ENCODE data around the gene SMAGP.

DNA sequence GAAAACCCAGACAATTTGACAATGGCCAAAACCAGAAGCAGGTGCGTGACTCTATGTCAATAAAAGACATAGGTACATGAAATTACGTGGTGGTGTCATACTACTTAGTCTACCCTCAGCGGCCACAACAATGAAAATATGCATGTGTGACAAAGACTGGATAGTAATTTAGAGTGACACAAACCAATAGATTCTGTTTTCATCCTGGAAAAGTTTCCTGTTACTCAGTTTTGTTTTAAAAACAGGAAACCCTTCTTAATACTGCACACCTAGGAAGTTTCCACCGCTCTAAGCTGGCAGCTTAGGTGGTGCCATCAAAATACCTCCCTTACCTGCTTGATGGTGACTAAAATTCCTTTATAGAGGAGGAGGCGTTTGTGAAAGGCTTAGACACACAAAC is 67.5 kb downstream of the SMAGP start:
- TF ChIP-seq, protein P1, sequence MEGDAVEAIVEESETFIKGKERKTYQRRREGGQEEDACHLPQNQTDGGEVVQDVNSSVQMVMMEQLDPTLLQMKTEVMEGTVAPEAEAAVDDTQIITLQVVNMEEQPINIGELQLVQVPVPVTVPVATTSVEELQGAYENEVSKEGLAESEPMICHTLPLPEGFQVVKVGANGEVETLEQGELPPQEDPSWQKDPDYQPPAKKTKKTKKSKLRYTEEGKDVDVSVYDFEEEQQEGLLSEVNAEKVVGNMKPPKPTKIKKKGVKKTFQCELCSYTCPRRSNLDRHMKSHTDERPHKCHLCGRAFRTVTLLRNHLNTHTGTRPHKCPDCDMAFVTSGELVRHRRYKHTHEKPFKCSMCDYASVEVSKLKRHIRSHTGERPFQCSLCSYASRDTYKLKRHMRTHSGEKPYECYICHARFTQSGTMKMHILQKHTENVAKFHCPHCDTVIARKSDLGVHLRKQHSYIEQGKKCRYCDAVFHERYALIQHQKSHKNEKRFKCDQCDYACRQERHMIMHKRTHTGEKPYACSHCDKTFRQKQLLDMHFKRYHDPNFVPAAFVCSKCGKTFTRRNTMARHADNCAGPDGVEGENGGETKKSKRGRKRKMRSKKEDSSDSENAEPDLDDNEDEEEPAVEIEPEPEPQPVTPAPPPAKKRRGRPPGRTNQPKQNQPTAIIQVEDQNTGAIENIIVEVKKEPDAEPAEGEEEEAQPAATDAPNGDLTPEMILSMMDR (IDR thresholded peaks at IDR 0.05; ENCODE audit: low read depth, low read length, missing input control) = no peak
- TF ChIP-seq JUND (IDR thresholded peaks at IDR 0.05) = no peak
- TF ChIP-seq, protein P2, sequence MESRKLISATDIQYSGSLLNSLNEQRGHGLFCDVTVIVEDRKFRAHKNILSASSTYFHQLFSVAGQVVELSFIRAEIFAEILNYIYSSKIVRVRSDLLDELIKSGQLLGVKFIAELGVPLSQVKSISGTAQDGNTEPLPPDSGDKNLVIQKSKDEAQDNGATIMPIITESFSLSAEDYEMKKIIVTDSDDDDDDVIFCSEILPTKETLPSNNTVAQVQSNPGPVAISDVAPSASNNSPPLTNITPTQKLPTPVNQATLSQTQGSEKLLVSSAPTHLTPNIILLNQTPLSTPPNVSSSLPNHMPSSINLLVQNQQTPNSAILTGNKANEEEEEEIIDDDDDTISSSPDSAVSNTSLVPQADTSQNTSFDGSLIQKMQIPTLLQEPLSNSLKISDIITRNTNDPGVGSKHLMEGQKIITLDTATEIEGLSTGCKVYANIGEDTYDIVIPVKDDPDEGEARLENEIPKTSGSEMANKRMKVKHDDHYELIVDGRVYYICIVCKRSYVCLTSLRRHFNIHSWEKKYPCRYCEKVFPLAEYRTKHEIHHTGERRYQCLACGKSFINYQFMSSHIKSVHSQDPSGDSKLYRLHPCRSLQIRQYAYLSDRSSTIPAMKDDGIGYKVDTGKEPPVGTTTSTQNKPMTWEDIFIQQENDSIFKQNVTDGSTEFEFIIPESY (IDR thresholded peaks at IDR 0.05) = no peak
- TF ChIP-seq, protein P3, sequence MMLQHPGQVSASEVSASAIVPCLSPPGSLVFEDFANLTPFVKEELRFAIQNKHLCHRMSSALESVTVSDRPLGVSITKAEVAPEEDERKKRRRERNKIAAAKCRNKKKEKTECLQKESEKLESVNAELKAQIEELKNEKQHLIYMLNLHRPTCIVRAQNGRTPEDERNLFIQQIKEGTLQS (IDR thresholded peaks at IDR 0.05) = no peak
- TF ChIP-seq RAD21 (IDR thresholded peaks at IDR 0.05) = no peak
- TF ChIP-seq, protein P4, sequence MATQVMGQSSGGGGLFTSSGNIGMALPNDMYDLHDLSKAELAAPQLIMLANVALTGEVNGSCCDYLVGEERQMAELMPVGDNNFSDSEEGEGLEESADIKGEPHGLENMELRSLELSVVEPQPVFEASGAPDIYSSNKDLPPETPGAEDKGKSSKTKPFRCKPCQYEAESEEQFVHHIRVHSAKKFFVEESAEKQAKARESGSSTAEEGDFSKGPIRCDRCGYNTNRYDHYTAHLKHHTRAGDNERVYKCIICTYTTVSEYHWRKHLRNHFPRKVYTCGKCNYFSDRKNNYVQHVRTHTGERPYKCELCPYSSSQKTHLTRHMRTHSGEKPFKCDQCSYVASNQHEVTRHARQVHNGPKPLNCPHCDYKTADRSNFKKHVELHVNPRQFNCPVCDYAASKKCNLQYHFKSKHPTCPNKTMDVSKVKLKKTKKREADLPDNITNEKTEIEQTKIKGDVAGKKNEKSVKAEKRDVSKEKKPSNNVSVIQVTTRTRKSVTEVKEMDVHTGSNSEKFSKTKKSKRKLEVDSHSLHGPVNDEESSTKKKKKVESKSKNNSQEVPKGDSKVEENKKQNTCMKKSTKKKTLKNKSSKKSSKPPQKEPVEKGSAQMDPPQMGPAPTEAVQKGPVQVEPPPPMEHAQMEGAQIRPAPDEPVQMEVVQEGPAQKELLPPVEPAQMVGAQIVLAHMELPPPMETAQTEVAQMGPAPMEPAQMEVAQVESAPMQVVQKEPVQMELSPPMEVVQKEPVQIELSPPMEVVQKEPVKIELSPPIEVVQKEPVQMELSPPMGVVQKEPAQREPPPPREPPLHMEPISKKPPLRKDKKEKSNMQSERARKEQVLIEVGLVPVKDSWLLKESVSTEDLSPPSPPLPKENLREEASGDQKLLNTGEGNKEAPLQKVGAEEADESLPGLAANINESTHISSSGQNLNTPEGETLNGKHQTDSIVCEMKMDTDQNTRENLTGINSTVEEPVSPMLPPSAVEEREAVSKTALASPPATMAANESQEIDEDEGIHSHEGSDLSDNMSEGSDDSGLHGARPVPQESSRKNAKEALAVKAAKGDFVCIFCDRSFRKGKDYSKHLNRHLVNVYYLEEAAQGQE (IDR thresholded peaks at IDR 0.05) = no peak
- no peak for TF ChIP-seq FOXA2 (IDR thresholded peaks at IDR 0.05)
- TF ChIP-seq, protein P5, sequence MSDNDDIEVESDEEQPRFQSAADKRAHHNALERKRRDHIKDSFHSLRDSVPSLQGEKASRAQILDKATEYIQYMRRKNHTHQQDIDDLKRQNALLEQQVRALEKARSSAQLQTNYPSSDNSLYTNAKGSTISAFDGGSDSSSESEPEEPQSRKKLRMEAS (IDR thresholded peaks at IDR 0.05) = no peak
- no peak for TF ChIP-seq GABPA (IDR thresholded peaks at IDR 0.05 in 1 of 2, conservative IDR thresholded peaks at IDR 0.05 in 1 of 2)
- TF ChIP-seq YY1 (IDR thresholded peaks at IDR 0.05) = no peak
- TF ChIP-seq RXRA (IDR thresholded peaks at IDR 0.05) = no peak

Measured in liver (tissue), 3 donors.